HG03558 (cell line): ENCODE results near the gene MAP4K3.
A peak's percentile ranks its signal among the peaks of the same experiment; 100 is the strongest.
"Not testable (repeated sequence)": the region's sequence is repeated elsewhere in the genome, so short reads cannot be mapped to it uniquely, and the experiment has no call there.

ENCODE experiments used
- ATAC-seq: cut with Tn5 transposase; IDR thresholded peaks from one replicate; pipeline ENCODE4 v1.9.1; 2021; ENCODE audit warnings: moderate number of reproducible peaks; ENCODE audit not compliant: unreplicated experiment; ENCODE audit errors: extremely low read depth

MAP4K3 gene

DNA sequence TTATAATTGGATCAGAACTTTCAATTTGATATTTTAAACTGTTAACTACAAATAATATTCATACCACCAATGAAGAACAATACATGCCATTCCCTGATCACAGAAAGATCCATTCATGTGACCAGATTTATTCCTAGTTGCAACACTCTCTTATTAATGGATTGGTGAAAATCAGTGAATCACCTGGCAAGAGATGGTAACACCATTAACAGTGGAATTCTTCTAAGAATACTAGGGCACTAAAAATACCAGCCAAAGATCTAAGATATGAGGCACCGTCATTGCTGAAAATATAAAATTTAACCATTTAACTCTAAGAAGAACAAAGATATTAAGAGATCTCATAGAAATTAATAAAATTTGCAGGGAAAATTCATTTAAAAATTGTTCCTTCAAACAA, 58.1 kb downstream of the MAP4K3 start:
- no peak for ATAC-seq

DNA sequence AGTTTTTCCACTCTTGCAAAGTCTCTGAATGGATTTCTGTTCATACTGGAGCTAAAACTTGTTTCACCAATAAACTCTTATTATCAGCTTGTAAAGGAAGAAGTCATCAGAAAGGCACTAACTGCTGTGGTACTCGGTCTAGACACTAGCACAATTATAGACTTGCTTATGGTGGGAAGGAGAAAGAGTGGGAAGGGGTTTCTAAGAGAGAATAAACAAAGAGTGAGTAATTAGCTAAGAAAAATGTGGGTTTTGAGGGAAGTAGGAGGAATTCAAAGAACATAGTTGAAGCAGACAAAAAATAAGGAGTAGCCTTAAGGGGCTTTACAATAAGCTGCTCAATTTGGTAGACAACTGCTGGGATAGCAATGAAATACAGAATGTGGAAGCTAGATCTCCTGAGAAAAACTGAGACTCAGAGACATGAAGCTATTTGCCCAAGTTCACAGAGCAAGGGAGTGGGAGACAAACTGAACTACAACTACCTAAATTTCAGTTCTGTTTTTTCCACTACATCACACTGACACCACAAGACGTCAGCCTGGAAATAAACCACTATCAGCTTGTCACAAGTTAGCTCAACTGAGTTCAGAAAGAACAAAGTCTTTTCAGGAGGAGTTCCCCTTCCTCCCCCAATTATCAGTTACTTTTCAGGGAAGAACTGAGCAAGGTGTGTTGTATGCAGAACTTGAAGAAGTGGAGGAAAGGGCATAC, 59.7 kb downstream of the MAP4K3 start:
- peak; percentile 40 for ATAC-seq

DNA sequence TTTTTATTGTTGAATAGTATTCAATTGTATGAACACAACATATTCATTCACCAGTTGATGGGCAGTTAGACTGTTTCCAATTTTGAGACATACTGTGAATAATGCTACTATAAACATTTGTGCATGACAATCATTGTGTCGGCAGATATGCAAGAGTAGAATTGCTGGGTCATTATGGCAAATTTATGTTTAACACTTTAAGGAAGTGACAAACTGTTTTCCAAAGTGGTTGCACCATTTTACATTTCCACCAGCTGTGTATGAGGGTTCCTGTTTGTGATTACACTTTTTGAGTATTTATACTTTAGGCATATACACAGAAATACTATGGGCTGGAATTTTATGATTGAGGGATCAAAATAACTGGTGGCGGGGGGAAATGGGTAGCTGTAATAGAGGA, 61.2 kb downstream of the MAP4K3 start:
- no peak for ATAC-seq

DNA sequence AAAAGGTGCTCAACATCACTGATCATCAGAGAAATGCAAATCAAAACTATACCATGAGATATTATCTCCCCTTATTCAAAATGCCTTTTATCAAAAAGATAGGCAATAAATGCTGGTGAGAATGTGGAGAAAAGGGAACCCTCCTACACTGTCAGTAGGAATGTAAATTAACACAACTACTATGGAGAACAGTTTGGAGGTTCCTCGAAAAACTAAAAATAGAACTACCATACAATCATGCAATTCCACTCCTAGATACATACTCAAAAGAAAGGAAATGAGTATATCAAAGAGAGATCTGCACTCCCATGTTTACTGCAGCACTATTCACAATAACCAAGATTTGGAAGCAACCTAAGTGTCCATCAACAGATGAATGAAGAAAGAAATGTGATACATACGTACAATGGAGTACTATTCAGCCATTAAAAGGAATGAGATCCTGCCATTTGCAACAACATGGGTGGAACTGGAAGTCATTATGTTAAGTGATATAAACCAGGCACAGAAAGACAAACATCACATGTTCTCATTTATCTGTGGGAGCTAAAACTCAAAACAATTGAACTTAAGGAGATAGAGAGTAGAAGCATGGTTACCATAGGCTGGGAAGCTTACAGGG, 63.8 kb downstream of the MAP4K3 start:
- no peak for ATAC-seq

DNA sequence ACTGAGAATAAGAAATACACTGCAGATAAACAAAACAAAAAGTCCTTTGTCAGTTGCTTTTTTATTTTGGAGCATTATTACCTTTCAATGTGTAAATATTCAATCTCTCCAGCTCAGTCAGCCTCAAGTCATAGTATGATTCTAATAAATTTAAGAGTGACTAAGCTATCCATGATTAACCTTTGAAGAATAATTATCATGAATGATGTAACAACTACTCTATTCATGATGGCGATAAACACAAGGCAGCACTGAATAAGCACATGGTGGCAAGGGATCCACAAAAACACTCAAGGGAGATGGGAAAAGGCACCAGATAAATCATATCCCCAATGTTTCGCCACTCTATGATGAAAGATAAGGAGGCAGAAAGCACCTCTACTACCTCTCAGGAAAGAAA, 67.0 kb downstream of the MAP4K3 start:
- no peak for ATAC-seq

DNA sequence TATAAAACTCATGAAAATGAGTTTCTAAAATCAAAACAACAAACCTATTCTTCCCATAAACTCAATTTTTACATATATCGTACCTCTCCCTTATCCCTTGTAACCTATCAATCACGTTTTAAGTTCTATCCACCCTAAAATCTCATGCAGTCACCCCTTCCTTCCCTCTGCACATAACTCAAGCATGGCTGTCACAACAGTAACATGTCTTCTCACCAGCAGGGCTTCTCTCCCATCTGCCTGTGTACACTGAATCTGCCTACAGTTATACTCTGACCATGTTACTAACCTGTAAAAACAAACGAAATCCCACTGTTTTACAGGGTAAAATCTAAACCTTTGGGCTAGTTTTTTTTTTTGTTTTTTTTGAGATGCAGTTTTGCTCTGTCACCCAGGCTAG, 68.2 kb downstream of the MAP4K3 start:
- no peak for ATAC-seq

DNA sequence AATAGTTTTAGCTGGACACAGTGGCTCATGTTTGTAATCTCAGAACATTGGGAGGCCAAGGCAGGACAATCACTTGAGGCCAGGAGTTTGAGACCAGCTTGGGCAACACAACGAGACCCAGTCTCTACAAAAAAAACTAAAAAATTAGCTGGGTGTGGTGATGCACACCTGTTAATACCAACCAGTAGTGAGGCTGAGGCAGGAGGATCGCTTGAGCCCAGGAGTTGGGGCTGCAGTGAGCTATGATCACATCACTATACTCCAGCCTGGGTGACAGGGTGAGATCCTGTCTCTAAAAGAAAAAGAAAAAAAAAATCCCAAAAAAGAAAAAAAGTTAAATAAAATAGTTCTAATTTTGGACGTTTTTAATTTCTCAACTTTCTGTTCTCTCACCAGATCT, 68.7 kb downstream of the MAP4K3 start:
- ATAC-seq = no peak

DNA sequence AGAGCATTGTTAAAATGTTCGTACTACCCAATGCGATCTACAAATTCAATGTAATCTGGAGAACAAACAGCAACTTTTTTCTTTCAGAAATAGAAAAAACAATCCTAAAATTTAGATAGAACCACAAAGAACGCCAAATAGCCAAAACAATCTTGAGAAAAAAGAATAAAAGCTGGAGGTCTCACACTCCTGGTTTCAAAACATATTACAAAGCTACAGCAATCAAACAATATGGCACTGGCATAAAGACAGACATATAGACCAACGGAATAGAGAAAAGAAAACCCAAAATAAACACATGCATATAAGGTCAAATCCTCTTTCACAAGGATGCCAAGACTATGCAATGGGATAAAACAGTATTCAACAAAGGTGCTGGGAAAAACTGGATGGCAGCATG, 74.5 kb downstream of the MAP4K3 start:
- no peak for ATAC-seq

DNA sequence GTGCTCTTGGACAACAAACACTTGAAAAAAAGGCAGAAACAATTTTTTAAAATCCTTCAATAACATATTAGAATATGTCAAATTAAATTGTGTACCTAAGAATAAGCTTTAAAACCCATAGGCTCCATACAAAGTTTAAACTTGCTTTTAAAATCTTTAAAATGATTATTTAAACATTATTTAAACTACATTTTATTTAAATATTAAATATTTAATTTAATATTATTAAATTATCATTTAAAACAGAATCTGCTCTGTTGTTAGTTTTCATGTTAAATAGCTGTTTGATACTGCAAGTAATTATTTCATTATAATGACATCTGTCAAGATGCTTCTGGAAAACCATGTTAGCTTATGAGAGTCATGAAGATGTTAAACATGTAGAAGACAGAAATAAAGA, 75.6 kb downstream of the MAP4K3 start:
- ATAC-seq = no peak

DNA sequence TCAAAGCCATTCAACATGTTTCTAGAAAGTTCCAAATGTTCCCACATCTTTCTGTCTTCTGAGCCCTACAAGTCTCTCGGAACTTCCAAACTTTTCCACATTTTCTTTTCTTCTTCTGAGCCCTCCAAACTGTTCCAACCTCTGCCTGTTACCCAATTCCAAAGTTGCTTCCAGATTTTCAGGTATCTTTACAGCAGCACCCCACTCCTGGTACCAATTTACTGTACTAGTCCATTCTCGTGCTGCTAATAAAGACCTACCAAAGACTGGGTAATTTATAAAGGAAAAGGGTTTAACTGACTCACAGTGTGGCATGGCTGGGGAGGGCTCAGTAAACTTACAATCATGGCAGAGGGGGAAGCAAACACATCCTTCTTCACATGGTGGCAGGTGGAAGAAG, 76.7 kb downstream of the MAP4K3 start:
- ATAC-seq = not testable (repeated sequence)

DNA sequence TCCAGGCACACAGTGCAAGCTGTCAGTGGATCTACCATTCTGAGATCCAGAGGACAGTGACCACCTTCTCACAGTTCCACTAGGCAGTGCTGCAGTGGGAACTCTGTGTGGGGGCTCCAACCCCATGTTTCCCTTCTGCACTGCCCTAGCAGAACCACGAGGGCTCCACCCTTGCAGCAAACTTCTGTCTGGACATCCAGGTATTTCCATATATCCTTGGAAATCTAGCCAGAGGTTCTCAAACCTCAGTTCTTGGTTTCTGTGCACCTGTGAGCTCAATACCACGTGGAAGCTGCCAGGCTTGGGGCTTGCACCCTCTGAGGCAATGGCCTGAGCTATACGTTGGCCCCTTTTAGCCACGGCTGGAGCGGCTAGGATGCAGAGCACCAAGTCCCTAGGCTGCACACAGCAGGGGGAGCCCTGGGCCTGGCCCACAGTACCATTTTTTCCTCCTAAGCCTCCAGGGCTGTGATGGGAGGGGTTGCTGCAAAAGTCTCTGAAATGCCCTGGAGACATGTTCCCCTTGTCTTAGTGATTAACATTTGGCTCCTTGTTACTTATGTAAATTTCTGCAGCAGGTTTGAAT, 77.5 kb downstream of the MAP4K3 start:
- no peak for ATAC-seq

DNA sequence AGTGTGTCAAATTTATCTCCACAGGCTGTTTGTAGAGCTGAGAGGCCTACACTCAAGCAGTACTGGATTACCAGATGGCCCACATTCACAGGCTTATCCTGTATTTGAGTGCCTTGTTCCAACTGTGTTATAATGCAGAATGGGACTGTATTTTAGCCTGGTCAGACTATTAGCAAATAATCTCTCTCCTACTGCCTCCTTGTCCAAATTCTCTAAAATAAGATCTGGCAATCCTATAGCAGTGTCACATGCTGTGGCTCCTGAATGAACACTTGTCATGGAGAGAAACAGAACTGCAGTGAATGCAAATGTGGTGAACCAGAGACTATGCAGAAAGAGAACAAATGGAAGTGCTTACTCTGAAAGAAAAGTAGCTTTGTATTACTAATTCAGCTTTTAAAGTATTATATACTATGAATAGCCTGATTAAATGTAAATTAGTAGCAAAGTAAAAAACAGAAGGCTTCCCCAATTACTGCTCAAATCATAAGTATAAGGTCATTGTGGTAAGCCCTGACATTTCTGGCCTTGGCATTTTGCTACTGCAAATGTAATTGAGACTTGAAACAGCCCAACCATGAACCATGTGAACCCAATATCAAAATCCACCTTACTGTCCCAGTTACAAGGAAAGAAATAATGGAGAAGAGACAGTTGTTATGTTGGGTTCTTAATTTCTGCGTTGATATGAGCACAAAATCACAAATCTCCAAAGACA, 80.0 kb downstream of the MAP4K3 start:
- no peak for ATAC-seq

DNA sequence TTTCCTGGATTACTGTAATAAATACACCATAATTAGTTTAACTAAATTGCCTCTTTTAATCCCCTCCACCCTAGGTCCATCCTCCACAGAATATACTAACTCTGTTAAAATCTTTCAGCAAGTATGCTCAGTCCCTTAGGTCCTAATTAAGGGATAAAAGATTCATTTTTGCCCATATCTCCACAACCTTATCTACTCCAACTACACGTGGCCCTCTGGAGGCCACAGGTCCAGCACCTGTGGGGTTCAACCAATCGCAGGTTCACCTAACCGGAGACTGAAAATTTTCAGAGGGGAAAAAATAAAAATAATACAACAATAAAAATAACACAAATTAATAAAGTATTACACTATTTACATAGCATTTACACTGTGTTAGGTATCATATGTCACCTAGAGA, 86.4 kb downstream of the MAP4K3 start:
- no peak for ATAC-seq

DNA sequence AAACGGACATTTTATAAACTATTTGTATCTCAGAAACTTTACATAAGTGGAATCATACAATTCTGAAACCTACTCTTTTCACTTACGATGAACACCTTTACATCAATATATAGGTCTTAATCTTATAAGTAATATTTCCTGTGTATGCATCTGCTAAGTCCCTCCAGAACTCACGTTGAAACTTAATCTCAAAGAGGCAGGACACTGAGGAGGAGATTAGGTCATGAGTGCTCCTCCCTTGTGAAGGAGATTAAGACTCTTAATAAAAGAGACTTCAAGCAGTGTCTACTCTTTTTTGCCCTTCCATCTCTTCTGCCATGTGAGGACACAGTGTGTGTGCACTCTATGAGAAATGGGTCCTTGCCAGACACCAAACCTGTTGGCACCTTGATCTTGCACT, 98.6 kb downstream of the MAP4K3 start:
- ATAC-seq = no peak

DNA sequence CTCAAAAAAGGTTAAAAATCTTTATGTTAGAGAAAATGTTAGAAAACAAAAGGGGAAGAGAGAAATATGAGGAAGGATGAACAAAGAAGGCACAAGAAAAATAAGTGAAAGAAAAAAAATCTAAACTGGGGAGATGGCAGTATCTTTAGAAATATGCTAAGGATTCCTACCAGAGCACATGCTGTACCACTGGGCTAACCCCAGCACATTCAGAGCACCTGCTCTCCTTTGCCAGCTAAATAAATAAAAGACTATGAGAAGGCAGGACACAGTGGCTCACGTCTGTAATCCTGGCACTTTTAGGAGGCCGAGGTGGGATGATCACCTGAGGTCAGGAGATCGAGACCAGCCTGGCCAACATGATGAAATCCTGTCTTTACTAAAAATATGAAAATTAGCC, 101.2 kb downstream of the MAP4K3 start:
- no peak for ATAC-seq

DNA sequence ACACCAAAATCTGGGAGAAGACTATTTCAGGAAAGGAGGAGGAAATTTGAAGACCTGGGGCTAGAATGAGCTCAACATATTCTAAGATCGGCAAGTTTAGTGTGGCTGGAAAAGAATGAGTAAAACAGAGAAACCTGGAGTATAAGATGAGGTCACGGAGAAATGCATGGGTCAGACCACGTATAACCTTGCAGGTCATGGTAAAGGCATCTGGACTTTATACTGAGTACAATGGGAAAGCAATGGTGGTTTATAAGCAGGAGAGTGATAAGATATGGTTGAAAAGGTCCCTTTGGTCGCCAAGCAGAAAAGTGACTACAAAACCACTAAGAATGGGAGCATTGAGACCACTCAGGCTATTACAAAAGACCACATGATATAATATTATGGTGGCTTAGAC, 102.1 kb downstream of the MAP4K3 start:
- ATAC-seq = no peak

DNA sequence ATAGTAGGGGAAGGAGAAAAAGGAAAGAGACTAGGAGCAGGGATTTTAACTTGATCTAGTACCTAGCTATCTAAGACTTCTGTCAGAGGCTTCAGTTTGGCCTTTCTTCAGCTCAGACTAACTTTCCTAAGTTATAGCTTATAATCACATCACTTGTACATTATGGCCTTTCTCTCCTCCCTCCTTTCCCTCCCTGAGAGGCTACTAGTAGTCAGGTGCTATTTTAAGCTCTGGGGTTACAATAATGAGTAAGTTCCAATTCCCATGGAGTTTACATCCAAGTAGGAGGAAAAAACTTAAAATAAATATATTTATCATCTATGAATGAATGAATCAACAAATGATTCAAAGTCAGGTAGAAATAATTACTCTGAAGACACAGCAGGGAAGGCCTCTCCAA, 102.6 kb downstream of the MAP4K3 start:
- no peak for ATAC-seq

DNA sequence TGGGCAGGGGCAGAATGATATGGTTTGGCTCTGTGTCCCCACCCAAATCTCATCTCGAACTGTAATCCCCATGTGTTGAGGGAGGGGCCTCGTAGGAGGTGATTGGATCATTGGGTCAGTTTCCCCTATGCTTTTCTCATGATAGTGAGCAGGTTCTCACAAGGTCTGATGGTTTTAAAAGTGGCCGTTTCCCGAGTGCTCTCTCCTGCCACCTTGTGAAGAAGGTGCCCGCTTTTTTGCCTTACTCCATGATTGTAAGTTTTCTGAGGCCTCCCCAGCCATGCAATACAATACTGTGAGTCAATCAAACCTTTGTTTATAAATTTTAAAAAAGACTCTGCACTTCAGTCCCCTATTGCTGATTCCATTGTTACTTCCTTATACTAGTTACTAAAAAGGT, 110.4 kb downstream of the MAP4K3 start:
- ATAC-seq = no peak

DNA sequence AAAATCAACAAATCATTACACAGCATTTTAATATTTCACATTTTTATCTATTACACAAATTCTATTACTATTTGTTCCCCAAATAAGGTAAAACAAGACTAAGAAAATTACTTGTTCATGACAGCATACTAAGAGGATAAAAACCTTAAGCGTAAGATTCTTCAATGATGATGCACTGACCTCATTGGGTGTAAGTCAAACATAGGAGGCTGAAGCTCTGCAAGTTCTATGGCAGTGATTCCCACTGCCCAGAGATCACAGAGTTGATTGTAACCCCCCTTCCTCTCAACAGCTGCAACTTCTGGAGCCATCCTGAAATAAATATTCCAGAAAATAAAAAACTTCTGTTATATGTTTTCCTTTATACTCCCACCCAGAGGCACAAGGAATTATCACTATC, 111.1 kb downstream of the MAP4K3 start:
- ATAC-seq = no peak

DNA sequence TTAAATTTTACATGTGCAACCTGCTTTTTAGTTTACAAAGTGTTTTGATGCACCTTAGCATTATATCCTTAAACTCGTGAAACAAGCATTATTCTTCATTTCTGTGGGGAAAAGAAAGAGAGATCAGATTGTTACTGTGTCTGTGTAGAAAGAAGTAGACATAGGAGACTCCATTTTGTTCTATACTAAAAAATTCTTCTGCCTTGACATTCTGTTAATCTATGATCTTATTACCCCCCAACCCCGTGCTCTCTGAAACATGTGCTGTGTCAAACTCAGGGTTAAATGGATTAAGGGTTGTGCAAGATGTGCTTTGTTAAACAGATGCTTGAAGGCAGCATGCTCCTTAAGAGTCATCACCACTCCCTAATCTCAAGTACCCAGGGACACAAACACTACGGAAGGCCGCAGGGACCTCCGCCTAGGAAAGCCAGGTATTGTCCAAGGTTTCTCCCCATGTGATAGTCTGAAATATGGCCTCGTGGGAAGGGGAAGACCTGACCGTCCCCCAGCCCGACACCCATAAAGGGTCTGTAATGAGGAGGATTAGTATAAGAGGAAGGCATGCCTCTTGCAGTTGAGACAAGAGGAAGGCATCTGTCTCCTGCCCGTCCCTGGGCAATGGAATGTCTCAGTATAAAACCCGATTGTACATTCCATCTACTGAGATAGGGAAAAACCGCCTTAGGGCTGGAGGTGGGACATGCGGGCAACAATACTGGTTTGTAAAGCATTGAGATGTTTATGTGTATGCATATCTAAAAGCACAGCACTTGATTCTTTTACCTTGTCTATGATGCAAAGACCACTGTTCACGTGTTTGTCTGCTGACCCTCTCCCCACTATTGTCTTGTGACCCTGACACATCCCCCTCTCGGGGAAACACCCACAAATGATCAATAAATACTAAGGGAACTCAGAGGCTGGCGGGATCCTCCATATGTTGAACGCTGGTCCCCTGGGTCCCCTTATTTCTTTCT, 115.7 kb downstream of the MAP4K3 start:
- not testable (repeated sequence) for ATAC-seq
